HEK293 (cell line): Measurements from ENCODE around the gene BTG3.

Source experiments
- CTCF ChIA-PET: fragments of 350-600 bp; formaldehyde crosslinking; extraction: SDS; loops from one replicate; lab custom pipeline; 2021; ENCODE audit warnings: antibody characterized with exemption; lab: Yijun Ruan, JAX
- POLR2A ChIA-PET: fragments of 300-600 bp; formaldehyde crosslinking; extraction: SDS; loops from one replicate; lab custom pipeline; 2020; ENCODE audit warnings: antibody characterized with exemption, inconsistent platforms; lab: Yijun Ruan, JAX
- H3K27ac ChIP-seq: fragments of 200-500 bp; sonication (Bioruptor generic); 2 replicates; pipeline ENCODE4 v1.5.1; 2014; ENCODE audit warnings: low read depth, low read length, control low read depth, inconsistent platforms; ENCODE audit errors: extremely low read depth
- H3K36me3 ChIP-seq, 2 experiments: fragments of 200-500 bp in 1 of 2; sonication (Bioruptor generic) in 1 of 2; 1 replicate in 1 of 2; 2 replicates in 1 of 2; pipeline ENCODE4 v1.5.1; 2014 to 2017; ENCODE audit warnings: inconsistent platforms in 2 of 2, low read length in 2 of 2; ENCODE audit not compliant: control insufficient read depth in 2 of 2, insufficient read depth in 1 of 2
- H3K4me1 ChIP-seq: fragments of 200-500 bp; sonication (Bioruptor generic); 2 replicates; pipeline ENCODE4 v1.5.1; 2014; ENCODE audit warnings: mild to moderate bottlenecking, low read length, inconsistent platforms; ENCODE audit not compliant: control insufficient read depth, insufficient read depth
- H3K4me3 ChIP-seq: 2 replicates; pipeline ENCODE4 v1.5.1; 2011; ENCODE audit warnings: low read depth, mild to moderate bottlenecking, control low read depth, low read length, moderate library complexity
- H3K9me3 ChIP-seq: fragments of 200-500 bp; sonication (Bioruptor generic); 2 replicates; pipeline ENCODE4 v1.5.1; 2014; ENCODE audit warnings: low read depth, low read length, inconsistent platforms; ENCODE audit not compliant: control insufficient read depth, insufficient read depth
- BCL11B ChIP-seq: fragments of 450-650 bp; formaldehyde crosslinking; IDR thresholded peaks from 2 replicates; pipeline ENCODE4 v1.5.1; 2016; ENCODE audit warnings: low read depth, missing biosample characterization, missing genetic modification characterization
- MEIS1 ChIP-seq: sonication (generic); formaldehyde crosslinking; IDR thresholded peaks from 2 replicates; pipeline ENCODE4 v1.8.1; 2022; ENCODE audit warnings: missing genetic modification reagents, mild to moderate bottlenecking, borderline replicate concordance
- SCRT2 ChIP-seq: fragments of 450-650 bp; formaldehyde crosslinking; IDR thresholded peaks from 2 replicates; pipeline ENCODE4 v1.5.1; 2016; ENCODE audit warnings: missing biosample characterization, missing genetic modification characterization
- WT1 ChIP-seq: fragments of 450-650 bp; formaldehyde crosslinking; IDR thresholded peaks from 2 replicates; pipeline ENCODE4 v1.5.1; 2016; ENCODE audit warnings: missing biosample characterization, missing genetic modification characterization
- ZNF18 ChIP-seq: fragments of 450-650 bp; formaldehyde crosslinking; IDR thresholded peaks from 2 replicates; pipeline ENCODE4 v1.5.1; 2016; ENCODE audit warnings: missing biosample characterization, missing genetic modification characterization
- ZNF239 ChIP-seq: fragments of 450-650 bp; formaldehyde crosslinking; IDR thresholded peaks from 2 replicates; pipeline ENCODE4 v1.5.1; 2016; ENCODE audit warnings: missing biosample characterization, missing genetic modification characterization
- ZNF324 ChIP-seq: fragments of 450-650 bp; formaldehyde crosslinking; IDR thresholded peaks from 2 replicates; pipeline ENCODE4 v1.5.1; 2016; ENCODE audit warnings: missing biosample characterization, missing genetic modification characterization
- ZNF488 ChIP-seq: fragments of 450-650 bp; formaldehyde crosslinking; IDR thresholded peaks from 2 replicates; pipeline ENCODE4 v1.5.1; 2016; ENCODE audit warnings: missing biosample characterization, missing genetic modification characterization
- ZNF596 ChIP-seq: fragments of 450-650 bp; IDR thresholded peaks from 2 replicates; pipeline ENCODE4 v1.5.0; 2018; ENCODE audit warnings: missing biosample characterization, mild to moderate bottlenecking, missing genetic modification characterization, moderate library complexity
- ZNF621 ChIP-seq: fragments of 450-650 bp; formaldehyde crosslinking; IDR thresholded peaks from 2 replicates; pipeline ENCODE4 v1.5.1; 2017; ENCODE audit warnings: missing biosample characterization, missing genetic modification characterization
- ZNF629 ChIP-seq: fragments of 450-650 bp; formaldehyde crosslinking; IDR thresholded peaks from 2 replicates; pipeline ENCODE4 v1.5.1; 2017; ENCODE audit warnings: missing biosample characterization, missing genetic modification characterization
- ZNF658 ChIP-seq: fragments of 450-650 bp; formaldehyde crosslinking; IDR thresholded peaks from 2 replicates; pipeline ENCODE4; 2016; ENCODE audit warnings: missing biosample characterization, missing genetic modification characterization
- ZNF670 ChIP-seq: fragments of 450-650 bp; formaldehyde crosslinking; IDR thresholded peaks from 2 replicates; pipeline ENCODE4 v1.5.1; 2016; ENCODE audit warnings: missing biosample characterization, missing genetic modification characterization, low read depth
- ZNF707 ChIP-seq: fragments of 450-650 bp; formaldehyde crosslinking; IDR thresholded peaks from 2 replicates; pipeline ENCODE4 v1.5.1; 2016; ENCODE audit warnings: missing biosample characterization, missing genetic modification characterization
- ZNF776 ChIP-seq: fragments of 450-650 bp; formaldehyde crosslinking; IDR thresholded peaks from 2 replicates; pipeline ENCODE4 v1.5.0; 2017; ENCODE audit warnings: missing biosample characterization, missing genetic modification characterization, borderline replicate concordance
- TF ChIP-seq, protein P1 (sequence below): fragments of 450-650 bp; formaldehyde crosslinking; IDR thresholded peaks from 2 replicates; pipeline ENCODE4 v1.5.1; 2016; ENCODE audit warnings: missing biosample characterization, missing genetic modification characterization
- TF ChIP-seq, protein P2 (sequence below): fragments of 450-650 bp; formaldehyde crosslinking; IDR thresholded peaks from 2 replicates; pipeline ENCODE4 v1.5.1; 2016; ENCODE audit warnings: missing biosample characterization, missing genetic modification characterization
- TF ChIP-seq, protein P3 (sequence below): fragments of 450-650 bp; formaldehyde crosslinking; IDR thresholded peaks from 2 replicates; pipeline ENCODE4 v1.5.1; 2016; ENCODE audit warnings: missing biosample characterization, missing genetic modification characterization
- TF ChIP-seq, protein P4 (sequence below): fragments of 450-650 bp; formaldehyde crosslinking; IDR thresholded peaks from 2 replicates; pipeline ENCODE4 v1.5.1; 2016; ENCODE audit warnings: missing biosample characterization, missing genetic modification characterization
- TF ChIP-seq, protein P5 (sequence below): fragments of 450-650 bp; formaldehyde crosslinking; IDR thresholded peaks from 2 replicates; pipeline ENCODE4 v1.5.1; 2016; ENCODE audit warnings: missing biosample characterization, missing genetic modification characterization, borderline replicate concordance

Gene BTG3

DNA sequence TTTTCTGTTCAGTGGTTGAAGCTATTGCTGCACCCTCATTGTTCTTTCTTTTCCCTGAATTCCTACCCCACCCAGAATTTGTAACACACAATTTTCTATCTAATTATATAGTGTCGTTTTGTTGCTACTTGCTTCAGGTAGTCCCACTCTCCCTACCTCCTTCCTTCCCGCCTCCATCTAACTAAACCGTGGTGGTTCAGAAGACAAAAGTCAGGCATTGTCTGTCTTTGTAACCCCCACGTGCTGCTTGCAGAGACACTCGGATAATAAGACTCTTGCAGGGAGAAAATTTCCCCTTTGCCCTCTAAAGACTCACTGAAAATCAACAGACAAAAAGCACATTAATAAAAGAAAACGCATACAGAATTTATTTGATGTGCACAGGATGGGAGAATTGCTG lies 46.2 kb upstream of the BTG3 start:
- CTCF ChIA-PET: no interaction called here
- POLR2A ChIA-PET: no interaction called here
- H3K4me3 ChIP-seq: no peak overlapping the region
- no peaks in the 10 kb centered on the region for H3K4me1 ChIP-seq
- H3K36me3 ChIP-seq: no peaks in the 10 kb centered on the region
- H3K27ac ChIP-seq: no peak overlapping the region
- TF ChIP-seq SCRT2 (tag by site-specific recombination) (no peak), ZNF596 (no peak), ZNF670 (tag by site-specific recombination) (no peak), MEIS1 (CRISPR knock-in tag) (no peak), BCL11B (tag by site-specific recombination) (no peak), ZNF658 (tag by site-specific recombination) (no peak), ZNF621 (no peak), WT1 (tag by site-specific recombination) (no peak), ZNF239 (tag by site-specific recombination) (no peak)
- TF ChIP-seq, protein P1, sequence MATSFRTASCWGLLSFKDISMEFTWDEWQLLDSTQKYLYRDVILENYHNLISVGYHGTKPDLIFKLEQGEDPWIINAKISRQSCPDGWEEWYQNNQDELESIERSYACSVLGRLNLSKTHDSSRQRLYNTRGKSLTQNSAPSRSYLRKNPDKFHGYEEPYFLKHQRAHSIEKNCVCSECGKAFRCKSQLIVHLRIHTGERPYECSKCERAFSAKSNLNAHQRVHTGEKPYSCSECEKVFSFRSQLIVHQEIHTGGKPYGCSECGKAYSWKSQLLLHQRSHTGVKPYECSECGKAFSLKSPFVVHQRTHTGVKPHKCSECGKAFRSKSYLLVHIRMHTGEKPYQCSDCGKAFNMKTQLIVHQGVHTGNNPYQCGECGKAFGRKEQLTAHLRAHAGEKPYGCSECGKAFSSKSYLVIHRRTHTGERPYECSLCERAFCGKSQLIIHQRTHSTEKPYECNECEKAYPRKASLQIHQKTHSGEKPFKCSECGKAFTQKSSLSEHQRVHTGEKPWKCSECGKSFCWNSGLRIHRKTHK (tag by site-specific recombination): no peak
- TF ChIP-seq, protein P2, sequence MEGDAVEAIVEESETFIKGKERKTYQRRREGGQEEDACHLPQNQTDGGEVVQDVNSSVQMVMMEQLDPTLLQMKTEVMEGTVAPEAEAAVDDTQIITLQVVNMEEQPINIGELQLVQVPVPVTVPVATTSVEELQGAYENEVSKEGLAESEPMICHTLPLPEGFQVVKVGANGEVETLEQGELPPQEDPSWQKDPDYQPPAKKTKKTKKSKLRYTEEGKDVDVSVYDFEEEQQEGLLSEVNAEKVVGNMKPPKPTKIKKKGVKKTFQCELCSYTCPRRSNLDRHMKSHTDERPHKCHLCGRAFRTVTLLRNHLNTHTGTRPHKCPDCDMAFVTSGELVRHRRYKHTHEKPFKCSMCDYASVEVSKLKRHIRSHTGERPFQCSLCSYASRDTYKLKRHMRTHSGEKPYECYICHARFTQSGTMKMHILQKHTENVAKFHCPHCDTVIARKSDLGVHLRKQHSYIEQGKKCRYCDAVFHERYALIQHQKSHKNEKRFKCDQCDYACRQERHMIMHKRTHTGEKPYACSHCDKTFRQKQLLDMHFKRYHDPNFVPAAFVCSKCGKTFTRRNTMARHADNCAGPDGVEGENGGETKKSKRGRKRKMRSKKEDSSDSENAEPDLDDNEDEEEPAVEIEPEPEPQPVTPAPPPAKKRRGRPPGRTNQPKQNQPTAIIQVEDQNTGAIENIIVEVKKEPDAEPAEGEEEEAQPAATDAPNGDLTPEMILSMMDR (tag by site-specific recombination): no peak
- TF ChIP-seq, protein P3, sequence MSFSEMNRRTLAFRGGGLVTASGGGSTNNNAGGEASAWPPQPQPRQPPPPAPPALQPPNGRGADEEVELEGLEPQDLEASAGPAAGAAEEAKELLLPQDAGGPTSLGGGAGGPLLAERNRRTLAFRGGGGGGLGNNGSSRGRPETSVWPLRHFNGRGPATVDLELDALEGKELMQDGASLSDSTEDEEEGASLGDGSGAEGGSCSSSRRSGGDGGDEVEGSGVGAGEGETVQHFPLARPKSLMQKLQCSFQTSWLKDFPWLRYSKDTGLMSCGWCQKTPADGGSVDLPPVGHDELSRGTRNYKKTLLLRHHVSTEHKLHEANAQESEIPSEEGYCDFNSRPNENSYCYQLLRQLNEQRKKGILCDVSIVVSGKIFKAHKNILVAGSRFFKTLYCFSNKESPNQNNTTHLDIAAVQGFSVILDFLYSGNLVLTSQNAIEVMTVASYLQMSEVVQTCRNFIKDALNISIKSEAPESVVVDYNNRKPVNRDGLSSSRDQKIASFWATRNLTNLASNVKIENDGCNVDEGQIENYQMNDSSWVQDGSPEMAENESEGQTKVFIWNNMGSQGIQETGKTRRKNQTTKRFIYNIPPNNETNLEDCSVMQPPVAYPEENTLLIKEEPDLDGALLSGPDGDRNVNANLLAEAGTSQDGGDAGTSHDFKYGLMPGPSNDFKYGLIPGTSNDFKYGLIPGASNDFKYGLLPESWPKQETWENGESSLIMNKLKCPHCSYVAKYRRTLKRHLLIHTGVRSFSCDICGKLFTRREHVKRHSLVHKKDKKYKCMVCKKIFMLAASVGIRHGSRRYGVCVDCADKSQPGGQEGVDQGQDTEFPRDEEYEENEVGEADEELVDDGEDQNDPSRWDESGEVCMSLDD: no peak
- no peaks in the 10 kb centered on the region for H3K9me3 ChIP-seq

DNA sequence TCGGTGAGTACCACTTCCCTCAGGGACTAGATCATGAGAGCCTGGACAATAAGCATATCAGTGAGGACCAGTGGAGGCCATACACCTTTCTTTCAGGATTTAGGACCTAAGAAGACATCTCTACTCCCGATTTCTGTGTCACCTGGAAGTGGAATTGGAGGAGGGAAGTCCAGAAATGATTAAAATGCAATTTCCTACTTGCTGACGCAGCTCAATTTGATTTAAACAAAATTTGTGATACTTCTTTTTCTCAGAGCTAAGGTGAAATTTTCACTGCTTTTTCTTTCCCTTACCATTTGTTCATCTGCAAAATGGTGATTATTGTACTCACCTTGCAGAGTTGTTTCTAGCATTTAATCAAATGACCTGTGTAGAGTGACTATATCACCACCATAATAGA lies 38.8 kb upstream of the BTG3 start:
- no peak overlapping the region for H3K27ac ChIP-seq
- H3K9me3 ChIP-seq: no peaks in the 10 kb centered on the region
- POLR2A ChIA-PET: no interaction called here
- CTCF ChIA-PET: no interaction called here
- H3K4me3 ChIP-seq: no peak overlapping the region
- H3K4me1 ChIP-seq: no peaks in the 10 kb centered on the region
- H3K36me3 ChIP-seq: no peaks in the 10 kb centered on the region
- TF ChIP-seq ZNF324: no peak
- TF ChIP-seq ZNF488 (tag by site-specific recombination): no peak
- no peak for TF ChIP-seq ZNF776 (tag by site-specific recombination)
- TF ChIP-seq ZNF707 (tag by site-specific recombination): no peak
- no peak for TF ChIP-seq ZNF629 (tag by site-specific recombination)
- TF ChIP-seq, protein P4, sequence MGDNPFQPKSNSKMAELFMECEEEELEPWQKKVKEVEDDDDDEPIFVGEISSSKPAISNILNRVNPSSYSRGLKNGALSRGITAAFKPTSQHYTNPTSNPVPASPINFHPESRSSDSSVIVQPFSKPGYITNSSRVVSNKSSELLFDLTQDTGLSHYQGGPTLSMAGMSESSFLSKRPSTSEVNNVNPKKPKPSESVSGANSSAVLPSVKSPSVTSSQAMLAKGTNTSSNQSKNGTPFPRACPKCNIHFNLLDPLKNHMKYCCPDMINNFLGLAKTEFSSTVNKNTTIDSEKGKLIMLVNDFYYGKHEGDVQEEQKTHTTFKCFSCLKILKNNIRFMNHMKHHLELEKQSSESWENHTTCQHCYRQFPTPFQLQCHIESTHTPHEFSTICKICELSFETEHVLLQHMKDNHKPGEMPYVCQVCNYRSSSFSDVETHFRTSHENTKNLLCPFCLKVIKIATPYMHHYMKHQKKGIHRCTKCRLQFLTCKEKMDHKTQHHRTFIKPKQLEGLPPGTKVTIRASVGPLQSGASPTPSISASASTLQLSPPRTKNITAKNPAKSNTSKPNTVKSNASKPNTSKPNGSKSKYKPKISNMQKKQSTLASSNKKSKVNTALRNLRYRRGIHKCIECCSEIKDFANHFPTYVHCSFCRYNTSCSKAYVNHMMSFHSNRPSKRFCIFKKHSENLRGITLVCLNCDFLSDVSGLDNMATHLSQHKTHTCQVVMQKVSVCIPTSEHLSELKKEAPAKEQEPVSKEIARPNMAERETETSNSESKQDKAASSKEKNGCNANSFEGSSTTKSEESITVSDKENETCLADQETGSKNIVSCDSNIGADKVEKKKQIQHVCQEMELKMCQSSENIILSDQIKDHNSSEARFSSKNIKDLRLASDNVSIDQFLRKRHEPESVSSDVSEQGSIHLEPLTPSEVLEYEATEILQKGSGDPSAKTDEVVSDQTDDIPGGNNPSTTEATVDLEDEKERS (tag by site-specific recombination): no peak
- no peak for TF ChIP-seq ZNF18 (tag by site-specific recombination)
- TF ChIP-seq, protein P5, sequence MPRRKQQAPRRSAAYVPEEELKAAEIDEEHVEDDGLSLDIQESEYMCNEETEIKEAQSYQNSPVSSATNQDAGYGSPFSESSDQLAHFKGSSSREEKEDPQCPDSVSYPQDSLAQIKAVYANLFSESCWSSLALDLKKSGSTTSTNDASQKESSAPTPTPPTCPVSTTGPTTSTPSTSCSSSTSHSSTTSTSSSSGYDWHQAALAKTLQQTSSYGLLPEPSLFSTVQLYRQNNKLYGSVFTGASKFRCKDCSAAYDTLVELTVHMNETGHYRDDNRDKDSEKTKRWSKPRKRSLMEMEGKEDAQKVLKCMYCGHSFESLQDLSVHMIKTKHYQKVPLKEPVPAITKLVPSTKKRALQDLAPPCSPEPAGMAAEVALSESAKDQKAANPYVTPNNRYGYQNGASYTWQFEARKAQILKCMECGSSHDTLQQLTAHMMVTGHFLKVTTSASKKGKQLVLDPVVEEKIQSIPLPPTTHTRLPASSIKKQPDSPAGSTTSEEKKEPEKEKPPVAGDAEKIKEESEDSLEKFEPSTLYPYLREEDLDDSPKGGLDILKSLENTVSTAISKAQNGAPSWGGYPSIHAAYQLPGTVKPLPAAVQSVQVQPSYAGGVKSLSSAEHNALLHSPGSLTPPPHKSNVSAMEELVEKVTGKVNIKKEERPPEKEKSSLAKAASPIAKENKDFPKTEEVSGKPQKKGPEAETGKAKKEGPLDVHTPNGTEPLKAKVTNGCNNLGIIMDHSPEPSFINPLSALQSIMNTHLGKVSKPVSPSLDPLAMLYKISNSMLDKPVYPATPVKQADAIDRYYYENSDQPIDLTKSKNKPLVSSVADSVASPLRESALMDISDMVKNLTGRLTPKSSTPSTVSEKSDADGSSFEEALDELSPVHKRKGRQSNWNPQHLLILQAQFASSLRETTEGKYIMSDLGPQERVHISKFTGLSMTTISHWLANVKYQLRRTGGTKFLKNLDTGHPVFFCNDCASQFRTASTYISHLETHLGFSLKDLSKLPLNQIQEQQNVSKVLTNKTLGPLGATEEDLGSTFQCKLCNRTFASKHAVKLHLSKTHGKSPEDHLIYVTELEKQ: no peak
